ENCODE data around the gene TXNRD3. TPM values are rescaled to one million over a fixed set of nuclear protein-coding genes. Genes with fewer than 3 reads are reported as not detected.

Gene TXNRD3
- total RNA-seq, 3 donors from 2014 or later: 11.8 to 19.3 (median 16.4) TPM

DNA sequence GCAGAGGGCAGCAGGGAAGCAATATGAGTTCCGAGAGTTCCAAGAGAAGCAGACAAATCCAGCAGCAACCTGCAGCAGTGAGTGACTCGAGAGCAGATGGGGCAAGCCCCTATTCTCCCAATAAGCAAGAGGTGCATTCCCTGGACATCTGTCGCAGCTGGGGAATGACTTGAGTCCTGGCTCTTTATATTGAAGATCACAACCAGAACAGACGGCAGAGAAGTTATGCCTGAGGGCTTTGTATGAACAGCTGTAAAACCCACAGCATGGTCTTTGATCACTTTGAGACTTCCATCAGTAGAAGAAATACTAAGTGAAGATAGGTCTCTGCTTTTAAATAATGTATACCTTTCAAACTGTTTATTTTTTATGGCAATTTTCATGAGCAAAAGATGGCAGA lies 72.6 kb downstream of the TXNRD3 start:
- intact Hi-C loops (cut with DNase I; ENCODE audit: low total_unique reads): no loop called here
- no peaks in the 10 kb centered on the region for H3K27me3 ChIP-seq
- H3K36me3 ChIP-seq: no peaks in the 10 kb centered on the region
- no peak overlapping the region for H3K27ac ChIP-seq
- DNase-seq (ENCODE audit: low spot score in 2 of 2): no peak
- no peaks in the 10 kb centered on the region for H3K4me1 ChIP-seq
- TF ChIP-seq, protein P1, sequence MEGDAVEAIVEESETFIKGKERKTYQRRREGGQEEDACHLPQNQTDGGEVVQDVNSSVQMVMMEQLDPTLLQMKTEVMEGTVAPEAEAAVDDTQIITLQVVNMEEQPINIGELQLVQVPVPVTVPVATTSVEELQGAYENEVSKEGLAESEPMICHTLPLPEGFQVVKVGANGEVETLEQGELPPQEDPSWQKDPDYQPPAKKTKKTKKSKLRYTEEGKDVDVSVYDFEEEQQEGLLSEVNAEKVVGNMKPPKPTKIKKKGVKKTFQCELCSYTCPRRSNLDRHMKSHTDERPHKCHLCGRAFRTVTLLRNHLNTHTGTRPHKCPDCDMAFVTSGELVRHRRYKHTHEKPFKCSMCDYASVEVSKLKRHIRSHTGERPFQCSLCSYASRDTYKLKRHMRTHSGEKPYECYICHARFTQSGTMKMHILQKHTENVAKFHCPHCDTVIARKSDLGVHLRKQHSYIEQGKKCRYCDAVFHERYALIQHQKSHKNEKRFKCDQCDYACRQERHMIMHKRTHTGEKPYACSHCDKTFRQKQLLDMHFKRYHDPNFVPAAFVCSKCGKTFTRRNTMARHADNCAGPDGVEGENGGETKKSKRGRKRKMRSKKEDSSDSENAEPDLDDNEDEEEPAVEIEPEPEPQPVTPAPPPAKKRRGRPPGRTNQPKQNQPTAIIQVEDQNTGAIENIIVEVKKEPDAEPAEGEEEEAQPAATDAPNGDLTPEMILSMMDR (IDR thresholded peaks at IDR 0.05): no peak
- TF ChIP-seq POLR2A (IDR thresholded peaks at IDR 0.05): no peak
- peaks cover 0 to 12% of the 10 kb centered on the region in 2 donors for H3K9me3 ChIP-seq
- H3K4me3 ChIP-seq: no peak overlapping the region

DNA sequence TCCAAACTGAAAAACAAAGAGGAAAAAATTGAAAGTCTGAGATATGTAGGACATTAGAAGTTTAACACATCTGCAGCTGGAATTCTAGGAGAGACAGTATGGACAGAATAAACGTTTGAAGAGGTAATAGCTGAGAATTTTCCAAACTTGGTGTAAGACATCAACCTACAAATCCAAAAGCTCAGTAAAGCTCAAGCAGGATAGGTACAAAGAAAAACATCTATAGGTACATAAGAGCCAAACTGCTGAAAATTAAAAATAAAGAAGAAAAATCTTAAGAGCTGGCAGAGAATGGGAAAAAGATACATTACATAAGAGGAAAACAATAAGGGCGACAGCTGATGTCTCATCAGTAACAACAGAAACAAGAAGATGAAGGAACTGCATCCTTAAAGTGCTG lies 73.4 kb downstream of the TXNRD3 start:
- H3K27ac ChIP-seq: no peak overlapping the region
- no peaks in the 10 kb centered on the region for H3K36me3 ChIP-seq
- H3K4me1 ChIP-seq: no peaks in the 10 kb centered on the region
- no peak for TF ChIP-seq POLR2A (IDR thresholded peaks at IDR 0.05)
- TF ChIP-seq, protein P1 (IDR thresholded peaks at IDR 0.05): no peak
- TF ChIP-seq POLR2AphosphoS5 (IDR thresholded peaks at IDR 0.05): no peak
- no peak for DNase-seq (ENCODE audit: low spot score in 2 of 2)
- intact Hi-C loops (cut with DNase I; ENCODE audit: low total_unique reads): no loop called here
- H3K27me3 ChIP-seq: no peaks in the 10 kb centered on the region
- peaks cover 0 to 12% of the 10 kb centered on the region in 2 donors for H3K9me3 ChIP-seq
- no peak overlapping the region for H3K4me3 ChIP-seq

DNA sequence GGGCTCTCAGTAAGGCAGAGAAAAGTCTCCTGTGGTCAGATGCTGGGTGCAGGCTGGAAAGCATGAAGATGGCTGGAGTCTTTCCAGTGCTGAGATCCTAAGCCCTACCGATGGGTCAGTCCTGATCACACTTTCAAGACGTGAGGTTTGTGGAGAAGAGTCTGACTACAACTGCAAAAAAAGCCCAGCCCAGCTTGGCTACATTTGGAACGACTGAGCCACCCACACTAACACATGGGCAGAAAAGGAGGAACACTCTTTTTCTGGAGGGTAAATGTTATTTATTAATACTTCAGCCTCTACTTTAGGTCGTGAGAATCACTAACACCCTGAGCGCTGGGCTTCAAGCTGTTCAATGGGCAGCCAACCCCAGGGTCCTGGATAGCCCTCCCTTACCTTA lies 74.2 kb downstream of the TXNRD3 start:
- TF ChIP-seq POLR2A (IDR thresholded peaks at IDR 0.05) (no peak), POLR2AphosphoS5 (IDR thresholded peaks at IDR 0.05) (no peak)
- TF ChIP-seq, protein P1 (IDR thresholded peaks at IDR 0.05): no peak
- intact Hi-C loops (cut with DNase I; ENCODE audit: low total_unique reads): no loop called here
- no peaks in the 10 kb centered on the region for H3K4me1 ChIP-seq

DNA sequence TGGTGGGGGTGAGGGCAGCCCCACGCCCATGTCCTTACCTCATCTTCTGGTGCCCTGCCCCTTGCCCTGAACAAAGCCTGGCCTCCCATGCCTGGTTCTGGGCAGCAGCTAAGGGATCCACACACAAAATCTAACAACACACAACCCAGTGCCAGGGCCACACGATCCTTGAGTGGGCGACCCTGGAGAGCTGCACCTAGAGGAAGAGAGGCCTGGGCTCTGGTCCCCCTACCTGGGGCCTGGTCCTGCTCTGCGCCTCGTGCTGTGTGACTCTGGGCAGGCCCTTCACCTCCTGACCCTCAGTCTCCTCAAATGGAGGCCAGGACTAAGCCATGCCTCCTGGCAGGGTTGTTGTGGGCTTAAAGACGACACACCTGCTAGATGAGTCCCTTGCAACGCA lies 76.2 kb downstream of the TXNRD3 start:
- H3K27ac ChIP-seq: no peak overlapping the region
- TF ChIP-seq, protein P1 (IDR thresholded peaks at IDR 0.05): no peak
- TF ChIP-seq POLR2AphosphoS5 (IDR thresholded peaks at IDR 0.05) (no peak), POLR2A (IDR thresholded peaks at IDR 0.05) (no peak)
- H3K4me3 ChIP-seq: no peak overlapping the region
- H3K9me3 ChIP-seq: peaks cover 0 to 12% of the 10 kb centered on the region in 2 donors
- no peaks in the 10 kb centered on the region for H3K27me3 ChIP-seq
- intact Hi-C loops (cut with DNase I; ENCODE audit: low total_unique reads): no loop called here
- no peaks in the 10 kb centered on the region for H3K4me1 ChIP-seq
- H3K36me3 ChIP-seq: no peaks in the 10 kb centered on the region
- no peak for DNase-seq (ENCODE audit: low spot score in 2 of 2)

More for the DNA sequence above, 74.2 kb downstream of the TXNRD3 start:
- Histone ChIP-seq H3K4me3 (no peak overlapping the region), H3K27me3 (no peaks in the 10 kb centered on the region), H3K36me3 (no peaks in the 10 kb centered on the region), H3K9me3 (peaks cover 0 to 12% of the 10 kb centered on the region in 2 donors), H3K27ac (no peak overlapping the region)
- DNase-seq (ENCODE audit: low spot score in 2 of 2): no peak

DNA sequence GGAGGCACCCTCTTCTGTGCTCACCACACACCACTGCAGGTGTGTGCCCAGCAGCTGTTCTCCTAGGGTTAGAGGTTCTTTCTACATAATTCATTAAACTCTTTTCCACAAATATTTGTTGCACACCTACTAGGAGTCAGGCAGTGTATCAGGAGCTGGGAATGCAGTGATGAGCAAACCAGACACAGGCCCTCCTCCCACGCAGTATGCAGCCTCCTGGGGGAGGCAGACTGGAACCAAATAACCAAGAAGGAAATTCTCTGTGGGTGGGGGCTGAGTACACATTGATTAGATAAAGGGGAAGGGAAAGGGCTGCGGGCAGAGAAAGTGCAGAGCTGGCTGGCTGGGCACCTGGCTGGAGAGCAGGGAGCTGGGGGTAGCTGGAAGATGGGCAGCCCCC lies 77.7 kb downstream of the TXNRD3 start:
- H3K27me3 ChIP-seq: no peaks in the 10 kb centered on the region
- TF ChIP-seq POLR2AphosphoS5 (IDR thresholded peaks at IDR 0.05): no peak
- TF ChIP-seq, protein P1 (IDR thresholded peaks at IDR 0.05): no peak
- TF ChIP-seq POLR2A (IDR thresholded peaks at IDR 0.05): no peak
- no peak overlapping the region for H3K4me3 ChIP-seq
- peaks cover 0 to 10% of the 10 kb centered on the region in 2 donors for H3K9me3 ChIP-seq
- no peaks in the 10 kb centered on the region for H3K36me3 ChIP-seq
- H3K27ac ChIP-seq: no peak overlapping the region
- H3K4me1 ChIP-seq: no peaks in the 10 kb centered on the region
- no peak for DNase-seq (ENCODE audit: low spot score in 2 of 2)
- intact Hi-C loops (cut with DNase I; ENCODE audit: low total_unique reads): no loop called here

Data from breast epithelium (tissue), 4 donors.